Breast epithelium (tissue), 4 donors: Measurements from ENCODE around the gene MPPED2. TPM values are rescaled to one million over a fixed set of nuclear protein-coding genes. Genes with fewer than 3 reads are reported as not detected.

Source experiments
- DNase-seq, 2 donors: peaks; one replicate each; pipeline ENCODE4 v3.0.0-alpha.2; 2019; ENCODE audit warnings: low spot score in 2 of 2
- H3K27ac ChIP-seq, 2 donors: fragments of 200-600 bp; sonication (generic) in 1 of 2; one replicate each; pipeline ENCODE4 v1.5.1; 2016 to 2019; ENCODE audit warnings: mild to moderate bottlenecking in 1 of 2
- H3K27me3 ChIP-seq, 2 donors: fragments of 200-600 bp; sonication (generic) in 1 of 2; one replicate each; pipeline versions ENCODE4 v1.5.1 to v1.6.0; 2017 to 2019; ENCODE audit warnings: control low read depth in 1 of 2, mild to moderate bottlenecking in 1 of 2
- H3K36me3 ChIP-seq: fragments of 200-600 bp; one replicate; pipeline ENCODE4 v1.5.1; 2019
- H3K4me1 ChIP-seq, 2 donors: fragments of 200-600 bp; sonication (generic); one replicate each; pipeline ENCODE4 v1.5.1; 2016 to 2019; ENCODE audit warnings: control low read depth in 1 of 2
- H3K4me3 ChIP-seq, 3 donors: fragments of 200-600 bp; sonication (generic); 1 replicate in 2 of 3; 2 replicates in 1 of 3; pipeline ENCODE4 v1.5.1; 2016 to 2019; ENCODE audit warnings: mild to moderate bottlenecking in 3 of 3, moderate library complexity in 2 of 3
- H3K9me3 ChIP-seq, 2 donors: fragments of 200-600 bp; sonication (generic) in 1 of 2; one replicate each; pipeline ENCODE4 v1.5.1; 2016 to 2019; ENCODE audit warnings: control low read depth in 1 of 2
- CTCF ChIP-seq, 3 donors: fragments of 450-650 bp; IDR thresholded peaks; one replicate each; pipeline ENCODE4 v1.5.1; 2016 to 2017; ENCODE audit warnings: antibody characterized with exemption in 3 of 3, mild to moderate bottlenecking in 3 of 3, moderate library complexity in 3 of 3
- POLR2A ChIP-seq: fragments of 450-650 bp; IDR thresholded peaks from one replicate; pipeline ENCODE4 v1.6.1; 2016; ENCODE audit warnings: antibody characterized with exemption, mild to moderate bottlenecking, moderate library complexity
- POLR2AphosphoS5 ChIP-seq, 3 donors: sonication (generic); formaldehyde crosslinking; IDR thresholded peaks; one replicate each; pipeline ENCODE4 v1.6.1; 2017; ENCODE audit warnings: antibody characterized with exemption in 3 of 3
- intact Hi-C: fragments of 100-400 bp; cut with DNase I; formaldehyde crosslinking; loops from one replicate; pipeline ENCODE4 v1.15.1; 2023; ENCODE audit warnings: low total_unique reads
- total RNA-seq, 3 donors: library from RNA; depleted of rRNA; stranded (reverse); fragments of >200 nt; gene quantifications; one replicate each; pipeline ENCODE4 v1.1.0, GENCODE V29; 2016

The MPPED2 gene
- total RNA-seq, 3 donors from 2014 or later, result 8.5 to 22.7 (median 9.8) TPM

GRCh38 chr11:30431127-30431814 lies 154.9 kb downstream of the MPPED2 start:
- no peak overlapping the region for H3K27ac ChIP-seq
- no peaks in the 10 kb centered on the region for H3K4me1 ChIP-seq
- no peaks in the 10 kb centered on the region for H3K36me3 ChIP-seq
- DNase-seq, result no peak
- intact Hi-C loops, result loop anchor here (2.0 kb wide), 1 partner anchor 24 kb away; no protein-coding TSS in a partner anchor
- H3K27me3 ChIP-seq, result no peaks in the 10 kb centered on the region
- H3K9me3 ChIP-seq, result no peaks in the 10 kb centered on the region
- H3K4me3 ChIP-seq, result no peak overlapping the region
- TF ChIP-seq POLR2A (no peak), CTCF (IDR thresholded peaks at IDR 0.05) (no peak), POLR2AphosphoS5 (IDR thresholded peaks at IDR 0.05) (no peak)

GRCh38 chr11:30429550-30429949 lies 156.6 kb downstream of the MPPED2 start:
- Histone ChIP-seq H3K4me3 (no peak overlapping the region), H3K4me1 (no peaks in the 10 kb centered on the region), H3K9me3 (no peaks in the 10 kb centered on the region), H3K27ac (no peak overlapping the region), H3K27me3 (no peaks in the 10 kb centered on the region), H3K36me3 (no peaks in the 10 kb centered on the region)
- intact Hi-C loops, result no loop called here
- no peak for TF ChIP-seq CTCF (IDR thresholded peaks at IDR 0.05)
- TF ChIP-seq POLR2AphosphoS5 (IDR thresholded peaks at IDR 0.05), result no peak
- no peak for TF ChIP-seq POLR2A
- DNase-seq, result no peak

DNA sequence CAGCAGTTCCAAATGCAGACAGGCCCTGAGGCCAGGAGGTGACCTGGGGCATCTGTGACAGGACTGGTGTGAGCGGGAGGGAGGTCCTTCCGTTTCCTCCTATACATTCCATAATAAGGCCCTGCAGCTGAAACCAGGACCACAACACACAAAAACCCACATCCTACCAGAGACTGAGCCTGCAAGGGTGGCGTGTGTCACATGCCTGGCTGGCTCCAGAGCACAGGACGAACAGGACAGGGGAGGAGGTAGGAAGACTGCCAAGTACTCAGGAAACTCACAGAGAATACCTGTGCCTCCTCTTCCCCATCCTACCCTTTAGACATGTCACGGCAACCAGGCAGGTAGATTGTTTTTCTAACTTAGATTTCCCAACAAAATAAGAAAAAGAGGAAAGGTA lies 159.4 kb downstream of the MPPED2 start:
- Histone ChIP-seq H3K4me1 (peaks cover 0 to 5% of the 10 kb centered on the region in 2 donors), H3K27ac (no peak overlapping the region), H3K27me3 (no peaks in the 10 kb centered on the region), H3K36me3 (no peaks in the 10 kb centered on the region), H3K9me3 (no peaks in the 10 kb centered on the region), H3K4me3 (no peak overlapping the region)
- intact Hi-C loops, result no loop called here
- TF ChIP-seq POLR2AphosphoS5 (IDR thresholded peaks at IDR 0.05) (no peak), CTCF (IDR thresholded peaks at IDR 0.05) (no peak), POLR2A (no peak)
- DNase-seq, result no peak

GRCh38 chr11:30424844-30425243 lies 161.3 kb downstream of the MPPED2 start:
- DNase-seq, result no peak
- H3K9me3 ChIP-seq, result no peaks in the 10 kb centered on the region
- intact Hi-C loops, result no loop called here

More at GRCh38 chr11:30424844-30425243, 161.3 kb downstream of the MPPED2 start:
- Histone ChIP-seq H3K27me3 (no peaks in the 10 kb centered on the region), H3K4me3 (no peak overlapping the region), H3K27ac (no peak overlapping the region), H3K36me3 (no peaks in the 10 kb centered on the region), H3K4me1 (peaks cover 0 to 5% of the 10 kb centered on the region in 2 donors)
- TF ChIP-seq POLR2AphosphoS5 (IDR thresholded peaks at IDR 0.05) (no peak), POLR2A (no peak), CTCF (IDR thresholded peaks at IDR 0.05) (no peak)
